Cardiac septum (tissue), 1 donor: Measurements from ENCODE around the gene HECW1. TPM values are rescaled to one million over a fixed set of nuclear protein-coding genes. Genes with fewer than 3 reads are reported as not detected.

Source experiments
- DNase-seq: peaks from one replicate; pipeline ENCODE4 v3.0.0-alpha.2; 2020; ENCODE audit warnings: low spot score
- intact Hi-C: fragments of 100-400 bp; cut with DNase I; formaldehyde crosslinking; loops from one replicate; pipeline ENCODE4 v1.14.0; 2022
- total RNA-seq: library from RNA; stranded (reverse); fragmentation: NEBNext Ultra II Directional; extraction: Animal tissue kit (Norgen Biotek cat#: 25700); gene quantifications from one replicate; pipeline ENCODE4 v1.2.1, GENCODE V29; 2021
- donor health status: DM: no; HTN: no; CAD: no.

The HECW1 gene
- total RNA-seq, 1 donor from 2014 or later = not detected

GRCh38 chr7:43292384-43292783 lies 179.9 kb downstream of the HECW1 start:
- intact Hi-C loops = no loop called here
- DNase-seq = no peak

GRCh38 chr7:43294080-43294630 lies 181.7 kb downstream of the HECW1 start:
- no peak for DNase-seq
- intact Hi-C loops = no loop called here

GRCh38 chr7:43295429-43295828 lies 183.0 kb downstream of the HECW1 start:
- no peak for DNase-seq
- intact Hi-C loops = no loop called here

- intact Hi-C loops = no loop called here
These were observed 183.9 kb downstream of the HECW1 start for GRCh38 chr7:43296306-43296705.

GRCh38 chr7:43298617-43299016 lies 186.2 kb downstream of the HECW1 start:
- no peak for DNase-seq
- intact Hi-C loops = no loop called here

More at GRCh38 chr7:43296306-43296705, 183.9 kb downstream of the HECW1 start:
- no peak for DNase-seq

- intact Hi-C loops = no loop called here
- DNase-seq = no peak
These were observed 187.7 kb downstream of the HECW1 start for GRCh38 chr7:43300121-43300520.

- DNase-seq = no peak
- intact Hi-C loops = no loop called here
These were observed 189.8 kb downstream of the HECW1 start for GRCh38 chr7:43302211-43302711.

GRCh38 chr7:43302773-43303460 lies 190.5 kb downstream of the HECW1 start:
- intact Hi-C loops = no loop called here
- DNase-seq = no peak

- no peak for DNase-seq
- intact Hi-C loops = no loop called here
These were observed 191.3 kb downstream of the HECW1 start for GRCh38 chr7:43303740-43304241.

GRCh38 chr7:43306404-43306803 lies 194.0 kb downstream of the HECW1 start:
- intact Hi-C loops = no loop called here
- DNase-seq = no peak

GRCh38 chr7:43307522-43307921 lies 195.1 kb downstream of the HECW1 start:
- intact Hi-C loops = no loop called here
- no peak for DNase-seq

GRCh38 chr7:43308913-43309705 lies 196.7 kb downstream of the HECW1 start:
- DNase-seq = no peak
- intact Hi-C loops = no loop called here

- intact Hi-C loops = no loop called here
- no peak for DNase-seq
These were observed 197.2 kb downstream of the HECW1 start for GRCh38 chr7:43309706-43310022.

- intact Hi-C loops = no loop called here
- DNase-seq = no peak
These were observed 198.6 kb downstream of the HECW1 start for GRCh38 chr7:43311052-43311451.

GRCh38 chr7:43311694-43312093 lies 199.2 kb downstream of the HECW1 start:
- DNase-seq = no peak
- intact Hi-C loops = no loop called here

GRCh38 chr7:43313628-43314378 lies 201.4 kb downstream of the HECW1 start:
- no peak for DNase-seq
- intact Hi-C loops = no loop called here

GRCh38 chr7:43314379-43315158 lies 202.1 kb downstream of the HECW1 start:
- intact Hi-C loops = no loop called here
- DNase-seq = no peak

GRCh38 chr7:43317075-43317474 lies 204.6 kb downstream of the HECW1 start:
- intact Hi-C loops = no loop called here
- DNase-seq = no peak

GRCh38 chr7:43318188-43318770 lies 205.8 kb downstream of the HECW1 start:
- intact Hi-C loops = no loop called here
- no peak for DNase-seq
